ENCODE results near the gene MYO7A.

- TF ChIP-seq, protein P1, sequence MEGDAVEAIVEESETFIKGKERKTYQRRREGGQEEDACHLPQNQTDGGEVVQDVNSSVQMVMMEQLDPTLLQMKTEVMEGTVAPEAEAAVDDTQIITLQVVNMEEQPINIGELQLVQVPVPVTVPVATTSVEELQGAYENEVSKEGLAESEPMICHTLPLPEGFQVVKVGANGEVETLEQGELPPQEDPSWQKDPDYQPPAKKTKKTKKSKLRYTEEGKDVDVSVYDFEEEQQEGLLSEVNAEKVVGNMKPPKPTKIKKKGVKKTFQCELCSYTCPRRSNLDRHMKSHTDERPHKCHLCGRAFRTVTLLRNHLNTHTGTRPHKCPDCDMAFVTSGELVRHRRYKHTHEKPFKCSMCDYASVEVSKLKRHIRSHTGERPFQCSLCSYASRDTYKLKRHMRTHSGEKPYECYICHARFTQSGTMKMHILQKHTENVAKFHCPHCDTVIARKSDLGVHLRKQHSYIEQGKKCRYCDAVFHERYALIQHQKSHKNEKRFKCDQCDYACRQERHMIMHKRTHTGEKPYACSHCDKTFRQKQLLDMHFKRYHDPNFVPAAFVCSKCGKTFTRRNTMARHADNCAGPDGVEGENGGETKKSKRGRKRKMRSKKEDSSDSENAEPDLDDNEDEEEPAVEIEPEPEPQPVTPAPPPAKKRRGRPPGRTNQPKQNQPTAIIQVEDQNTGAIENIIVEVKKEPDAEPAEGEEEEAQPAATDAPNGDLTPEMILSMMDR (IDR thresholded peaks at IDR 0.05), result no peak
- no peak for TF ChIP-seq EZH2 (IDR thresholded peaks at IDR 0.05; ENCODE audit: borderline replicate concordance, insufficient read depth, low read depth, low read length, poor library complexity, severe bottlenecking)
These were observed 31.4 kb upstream of the MYO7A start for GRCh38 chr11:77096591-77097019.
